ENCODE measurements around the gene COA1.
"Not testable (repeated sequence)": the region's sequence is repeated elsewhere in the genome, so short reads cannot be mapped to it uniquely, and the experiment has no call there.

The COA1 gene

DNA sequence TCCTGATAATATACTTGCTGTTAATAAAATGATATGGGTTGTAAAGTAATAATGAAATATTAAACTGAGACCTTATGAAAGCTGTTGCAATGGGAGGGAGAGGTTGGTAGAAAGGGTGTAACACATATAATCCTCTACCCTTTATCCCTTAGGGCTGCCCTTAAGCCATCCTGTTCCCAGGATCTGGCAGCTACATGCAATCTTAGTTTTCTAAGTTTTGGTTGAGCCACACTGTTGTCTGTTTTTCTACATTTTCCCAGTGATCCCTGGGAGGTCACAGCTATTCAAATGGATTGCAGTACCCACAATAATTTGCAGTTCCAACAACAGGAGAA is 6.3 kb downstream of the COA1 start:
- TF ChIP-seq, protein P1, sequence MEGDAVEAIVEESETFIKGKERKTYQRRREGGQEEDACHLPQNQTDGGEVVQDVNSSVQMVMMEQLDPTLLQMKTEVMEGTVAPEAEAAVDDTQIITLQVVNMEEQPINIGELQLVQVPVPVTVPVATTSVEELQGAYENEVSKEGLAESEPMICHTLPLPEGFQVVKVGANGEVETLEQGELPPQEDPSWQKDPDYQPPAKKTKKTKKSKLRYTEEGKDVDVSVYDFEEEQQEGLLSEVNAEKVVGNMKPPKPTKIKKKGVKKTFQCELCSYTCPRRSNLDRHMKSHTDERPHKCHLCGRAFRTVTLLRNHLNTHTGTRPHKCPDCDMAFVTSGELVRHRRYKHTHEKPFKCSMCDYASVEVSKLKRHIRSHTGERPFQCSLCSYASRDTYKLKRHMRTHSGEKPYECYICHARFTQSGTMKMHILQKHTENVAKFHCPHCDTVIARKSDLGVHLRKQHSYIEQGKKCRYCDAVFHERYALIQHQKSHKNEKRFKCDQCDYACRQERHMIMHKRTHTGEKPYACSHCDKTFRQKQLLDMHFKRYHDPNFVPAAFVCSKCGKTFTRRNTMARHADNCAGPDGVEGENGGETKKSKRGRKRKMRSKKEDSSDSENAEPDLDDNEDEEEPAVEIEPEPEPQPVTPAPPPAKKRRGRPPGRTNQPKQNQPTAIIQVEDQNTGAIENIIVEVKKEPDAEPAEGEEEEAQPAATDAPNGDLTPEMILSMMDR (IDR thresholded peaks at IDR 0.05; ENCODE audit: insufficient read depth, low read depth, low read length, missing control alignments): no peak
- DNase-seq (ENCODE audit: low read depth): no peak

DNA sequence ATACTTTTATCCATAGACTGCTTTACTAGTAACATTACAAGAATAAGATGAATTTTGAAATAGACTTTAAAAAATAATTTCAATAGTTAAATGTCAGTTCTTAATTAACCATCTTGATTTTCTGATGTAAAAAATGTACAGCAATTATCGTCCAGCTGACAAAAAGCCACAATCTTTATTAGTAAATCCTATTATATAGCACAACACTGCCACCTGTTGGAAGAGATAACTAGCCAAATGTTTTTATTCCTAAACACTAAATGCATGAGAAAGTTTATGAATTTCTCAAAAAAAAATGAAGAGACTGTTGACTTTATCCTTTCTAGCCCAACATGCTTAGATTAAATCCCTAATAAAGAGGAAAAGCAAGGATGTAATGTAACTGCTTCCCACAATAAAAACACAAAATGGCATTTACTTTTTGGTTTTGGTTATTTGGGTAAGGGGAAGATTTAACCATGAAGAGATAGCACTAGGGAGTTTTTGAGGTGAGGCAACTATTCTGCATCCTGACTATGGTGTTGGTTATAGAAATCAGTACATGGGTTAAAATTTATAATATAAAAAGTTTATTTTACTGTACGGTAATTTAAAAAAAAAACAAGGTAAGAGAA is 8.0 kb downstream of the COA1 start:
- H3K4me3 ChIP-seq (ENCODE audit: low read length): no peak overlapping the region
- TF ChIP-seq, protein P1 (IDR thresholded peaks at IDR 0.05; ENCODE audit: insufficient read depth, low read depth, low read length, missing control alignments): peak; percentile 46
- peak; percentile 61 for DNase-seq (ENCODE audit: low read depth)

More for the DNA sequence above, 6.3 kb downstream of the COA1 start:
- no peak overlapping the region for H3K4me3 ChIP-seq (ENCODE audit: low read length)

DNA sequence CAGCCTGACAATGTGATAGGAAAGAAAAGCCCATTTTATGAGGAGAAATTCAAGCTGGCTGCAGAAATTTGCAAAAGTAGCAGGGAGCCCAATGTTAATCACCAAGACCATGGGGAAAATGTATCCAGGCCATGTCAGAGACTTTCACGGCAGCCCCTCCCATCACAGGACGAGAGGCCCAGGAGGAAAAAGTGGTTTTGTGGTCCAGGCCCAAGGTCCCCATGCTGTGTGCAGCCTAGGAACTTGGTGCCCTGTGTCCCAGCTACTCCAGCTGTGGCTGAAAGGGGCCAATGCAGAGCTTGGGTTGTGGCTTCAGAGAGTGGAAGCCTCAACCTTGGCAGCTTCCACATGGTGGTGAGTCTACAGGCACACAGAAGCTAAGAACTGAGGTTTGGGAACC is 12.7 kb downstream of the COA1 start:
- no peak overlapping the region for H3K4me3 ChIP-seq (ENCODE audit: low read length)
- TF ChIP-seq, protein P1 (IDR thresholded peaks at IDR 0.05; ENCODE audit: insufficient read depth, low read depth, low read length, missing control alignments): no peak
- DNase-seq (ENCODE audit: low read depth): no peak

DNA sequence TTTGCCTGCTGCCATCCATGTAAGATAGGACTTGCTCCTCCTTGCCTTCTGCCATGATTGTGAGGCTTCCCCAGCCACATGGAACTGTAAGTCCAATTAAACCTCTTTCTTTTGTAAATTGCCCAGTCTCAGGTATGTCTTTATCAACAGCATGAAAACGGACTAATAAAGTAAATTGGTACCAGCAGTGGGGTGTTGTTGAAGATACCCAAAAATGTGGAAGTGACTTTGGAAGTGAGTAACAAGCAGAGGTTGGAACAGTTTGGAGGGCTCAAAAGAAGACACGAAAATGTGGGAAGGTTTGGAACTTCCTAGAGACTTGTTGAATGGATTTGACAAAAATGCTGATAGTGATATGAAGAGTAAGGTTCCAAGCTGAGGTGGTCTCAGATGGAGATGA is 13.4 kb downstream of the COA1 start:
- not testable (repeated sequence) for DNase-seq (ENCODE audit: low read depth)

DNA sequence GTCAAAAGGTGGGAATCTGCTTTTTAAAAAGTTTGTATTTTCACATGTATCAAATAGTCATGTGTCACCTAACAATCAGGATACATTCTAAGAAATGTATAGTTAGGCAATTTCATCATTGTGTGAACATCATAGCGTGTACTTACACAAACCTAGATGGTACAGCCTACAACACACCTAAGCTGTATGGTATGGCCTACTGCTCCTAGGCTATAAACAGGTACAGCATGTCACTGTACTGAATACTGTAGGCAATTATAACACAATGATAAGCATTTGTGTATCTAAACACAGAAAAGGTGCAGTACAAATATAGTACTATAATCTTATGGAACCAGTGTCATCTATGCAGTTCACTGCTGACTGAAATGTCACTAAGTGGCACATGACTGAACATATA is 17.8 kb downstream of the COA1 start:
- H3K4me3 ChIP-seq (ENCODE audit: low read length): no peak overlapping the region
- no peak for DNase-seq (ENCODE audit: low read depth)
- TF ChIP-seq, protein P1 (IDR thresholded peaks at IDR 0.05; ENCODE audit: insufficient read depth, low read depth, low read length, missing control alignments): no peak

More for the DNA sequence above, 13.4 kb downstream of the COA1 start:
- not testable (repeated sequence) for H3K4me3 ChIP-seq (ENCODE audit: low read length)

DNA sequence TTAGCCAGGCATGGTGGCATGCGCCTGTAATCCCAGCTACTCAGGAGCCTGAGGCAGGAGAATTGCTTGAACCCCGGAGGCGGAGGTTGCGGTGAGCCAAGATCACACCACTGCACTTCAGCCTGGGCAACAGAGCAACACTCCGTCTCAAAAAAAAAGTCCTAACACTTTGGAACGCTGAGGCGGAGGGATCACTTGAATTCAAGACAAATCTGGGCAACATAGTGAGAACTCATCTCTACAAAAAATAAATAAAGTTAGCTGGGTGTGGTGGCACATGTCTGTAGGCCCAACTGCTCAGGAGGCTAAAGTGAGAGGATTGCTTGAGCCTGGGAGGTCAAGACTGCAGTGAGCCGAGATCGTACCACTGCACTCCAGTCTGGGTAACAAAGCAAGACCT is 21.3 kb downstream of the COA1 start:
- DNase-seq (ENCODE audit: low read depth); H3K4me3 ChIP-seq (ENCODE audit: low read length): not testable (repeated sequence)

DNA sequence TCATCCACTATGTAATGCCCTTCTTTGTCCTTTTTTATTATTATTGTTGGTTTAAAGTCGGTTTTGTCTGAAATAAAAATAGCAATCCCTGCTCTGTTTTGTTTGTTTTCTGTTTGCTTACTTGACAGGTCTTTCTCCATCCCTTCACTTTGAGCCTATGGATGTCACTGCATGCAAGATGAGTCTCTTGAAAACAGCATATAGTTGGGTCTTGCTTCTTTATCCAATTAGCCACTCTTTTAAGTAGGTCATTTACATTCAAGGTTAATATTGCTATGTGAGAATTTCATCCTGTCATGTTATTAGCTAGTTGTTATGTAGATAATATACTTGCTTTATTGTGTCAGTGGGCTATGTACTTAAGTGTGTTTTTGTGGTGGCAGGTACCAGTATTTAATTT is 25.8 kb downstream of the COA1 start:
- no peak for DNase-seq (ENCODE audit: low read depth)
- TF ChIP-seq, protein P1 (IDR thresholded peaks at IDR 0.05; ENCODE audit: insufficient read depth, low read depth, low read length, missing control alignments): no peak
- H3K4me3 ChIP-seq (ENCODE audit: low read length): no peak overlapping the region

DNA sequence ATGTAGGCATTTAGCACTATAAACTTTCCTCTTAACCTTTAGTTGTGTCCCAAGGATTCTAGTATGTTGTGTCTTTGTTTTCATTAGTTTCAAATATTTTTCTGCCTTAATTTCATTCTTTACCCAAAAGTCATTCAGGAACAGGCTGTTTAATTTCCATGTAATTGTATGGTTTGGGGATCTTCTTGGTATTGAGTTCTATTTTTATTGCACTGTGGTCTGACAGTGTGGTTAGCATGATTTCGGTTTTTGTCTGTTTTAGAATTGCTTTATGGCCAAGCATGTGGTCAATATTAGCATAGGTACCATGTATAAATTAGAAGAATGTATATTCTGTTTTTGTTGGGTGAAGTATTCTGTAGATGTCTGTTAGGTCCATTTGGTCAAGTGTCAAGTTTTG is 26.3 kb downstream of the COA1 start:
- H3K4me3 ChIP-seq (ENCODE audit: low read length): no peak overlapping the region
- TF ChIP-seq, protein P1 (IDR thresholded peaks at IDR 0.05; ENCODE audit: insufficient read depth, low read depth, low read length, missing control alignments): no peak
- DNase-seq (ENCODE audit: low read depth): no peak
